OCI-LY7 (cell line): ENCODE data around the gene ARHGAP23.

ENCODE experiments used
- CTCF ChIP-seq: fragments of 200-600 bp; sonication (generic); conservative IDR thresholded peaks from 2 replicates; pipeline ENCODE4 v1.5.1; 2014; ENCODE audit warnings: mild to moderate bottlenecking, antibody characterized with exemption, low read length, moderate library complexity, mixed read lengths
- EZH2phosphoT487 ChIP-seq: fragments of 200-600 bp; sonication (generic); IDR thresholded peaks from 2 replicates; pipeline ENCODE4 v1.6.1; 2018; ENCODE audit warnings: low read depth, borderline replicate concordance, mild to moderate bottlenecking, mixed run types, antibody characterized with exemption, low read length, moderate library complexity, mixed read lengths

- TF ChIP-seq CTCF: peak; percentile 85
- TF ChIP-seq EZH2phosphoT487: no peak
Observed at GRCh38 chr17:38444151-38444550, 15.9 kb downstream of the ARHGAP23 start.
